Thoracic aorta (tissue), 2 donors: Measurements from ENCODE around the gene ACAN. TPM values are rescaled to one million over a fixed set of nuclear protein-coding genes. Genes with fewer than 3 reads are reported as not detected.

Experiments used
- ATAC-seq: fragments of 150-250 bp; one replicate; pipeline ENCODE4 v1.8.0; 2017; ENCODE audit warnings: low read depth; ENCODE audit not compliant: insufficient number of reproducible peaks, low FRiP score
- DNase-seq: peaks from one replicate; pipeline ENCODE4 v3.0.0-alpha.2; 2020; ENCODE audit warnings: low spot score
- H3K27ac ChIP-seq, 2 donors: fragments of 200-600 bp; sonication (generic); 1 replicate in 1 of 2; 2 replicates in 1 of 2; pipeline ENCODE4 v1.5.1; 2016; ENCODE audit warnings: mild to moderate bottlenecking in 2 of 2, moderate library complexity in 2 of 2
- H3K27me3 ChIP-seq: fragments of 200-600 bp; sonication (generic); replicated peaks from 2 replicates; pipeline ENCODE4 v1.6.0; 2016; ENCODE audit warnings: mild to moderate bottlenecking; ENCODE audit not compliant: insufficient read depth
- H3K36me3 ChIP-seq: fragments of 200-600 bp; sonication (generic); one replicate; pipeline ENCODE4 v1.5.1; 2016
- H3K4me1 ChIP-seq, 2 donors: fragments of 200-600 bp; sonication (generic); 1 replicate in 1 of 2; 2 replicates in 1 of 2; pipeline versions ENCODE4 v1.5.1 to v1.6.0; 2016; ENCODE audit warnings: low read depth in 2 of 2, mild to moderate bottlenecking in 1 of 2; ENCODE audit not compliant: control insufficient read depth in 1 of 2
- H3K4me3 ChIP-seq: fragments of 200-600 bp; sonication (generic); 2 replicates; pipeline ENCODE4 v1.5.1; 2016; ENCODE audit warnings: mild to moderate bottlenecking
- H3K9me3 ChIP-seq: fragments of 200-600 bp; sonication (generic); 2 replicates; pipeline ENCODE4 v1.5.1; 2016
- CTCF ChIP-seq: fragments of 200-600 bp; sonication (generic); IDR thresholded peaks from one replicate; pipeline ENCODE4 v1.5.1; 2019; ENCODE audit warnings: antibody characterized with exemption
- total RNA-seq, 2 donors: library from RNA; depleted of rRNA; stranded (reverse); fragments of >200 nt; gene quantifications; one replicate each; pipeline versions ENCODE4 v1.1.0 to v1.2.3, GENCODE V29; 2016

The ACAN gene
- total RNA-seq, 2 donors from 2014 or later: 23.2 to 147 TPM

DNA sequence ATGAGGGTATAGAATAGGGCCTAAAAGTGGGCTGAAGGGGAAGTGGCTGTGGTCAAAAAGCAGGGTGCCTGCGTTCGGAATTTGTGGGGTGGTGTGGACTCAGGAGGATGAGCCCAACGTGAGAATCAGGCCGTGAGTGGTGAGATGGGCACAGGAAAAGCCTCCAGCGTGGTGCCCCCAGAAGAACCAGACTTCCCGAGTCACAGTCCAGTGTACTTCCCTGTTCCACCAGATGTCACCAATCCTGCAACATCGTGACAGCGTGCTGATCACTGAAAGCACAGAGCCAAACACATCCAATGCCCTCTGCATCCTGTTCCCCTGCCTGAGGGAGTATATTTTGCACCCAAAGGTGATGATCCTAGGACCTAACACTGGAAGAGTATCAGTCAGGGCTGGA is 20.8 kb upstream of the ACAN start:
- Histone ChIP-seq H3K4me1 (no peaks in the 10 kb centered on the region), H3K27ac (no peak overlapping the region), H3K36me3 (no peaks in the 10 kb centered on the region), H3K9me3 (no peaks in the 10 kb centered on the region), H3K27me3 (no peaks in the 10 kb centered on the region), H3K4me3 (no peak overlapping the region)
- DNase-seq (no peak), ATAC-seq (no peak)
- TF ChIP-seq CTCF: no peak

- no peak for DNase-seq
- ATAC-seq: no peak
- no peaks in the 10 kb centered on the region for H3K27me3 ChIP-seq
- no peaks in the 10 kb centered on the region for H3K36me3 ChIP-seq
- H3K9me3 ChIP-seq: no peaks in the 10 kb centered on the region
- TF ChIP-seq CTCF: no peak
- no peak overlapping the region for H3K4me3 ChIP-seq
- no peaks in the 10 kb centered on the region for H3K4me1 ChIP-seq
- H3K27ac ChIP-seq: no peak overlapping the region
Measured at GRCh38 chr15:88785217-88785616, 18.0 kb upstream of the ACAN start.

DNA sequence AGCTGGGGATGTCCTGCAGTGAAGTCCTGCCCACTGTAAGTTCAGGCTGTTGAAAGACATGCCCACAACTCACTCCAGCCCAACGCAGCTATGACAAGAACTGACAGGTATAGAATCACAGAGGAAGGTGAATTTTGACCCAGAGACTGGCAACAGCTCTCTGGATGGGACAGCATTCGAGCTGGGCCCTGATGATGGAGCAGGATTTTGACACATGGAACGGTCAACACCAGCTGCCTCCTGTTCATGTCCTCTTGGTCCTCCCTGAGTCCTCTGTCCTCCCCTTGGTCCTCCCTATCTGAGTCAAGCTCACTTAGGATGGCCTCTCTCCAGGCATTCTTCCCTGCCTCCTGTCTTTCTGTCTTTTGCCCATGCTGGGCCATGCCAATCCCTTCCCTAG is 15.2 kb upstream of the ACAN start:
- no peak for DNase-seq
- no peak for ATAC-seq
- peaks cover 0 to 5% of the 10 kb centered on the region in 2 donors for H3K4me1 ChIP-seq
- no peak for TF ChIP-seq CTCF
- H3K27me3 ChIP-seq: no peaks in the 10 kb centered on the region
- no peak overlapping the region for H3K27ac ChIP-seq
- no peaks in the 10 kb centered on the region for H3K36me3 ChIP-seq
- no peak overlapping the region for H3K4me3 ChIP-seq
- no peaks in the 10 kb centered on the region for H3K9me3 ChIP-seq

DNA sequence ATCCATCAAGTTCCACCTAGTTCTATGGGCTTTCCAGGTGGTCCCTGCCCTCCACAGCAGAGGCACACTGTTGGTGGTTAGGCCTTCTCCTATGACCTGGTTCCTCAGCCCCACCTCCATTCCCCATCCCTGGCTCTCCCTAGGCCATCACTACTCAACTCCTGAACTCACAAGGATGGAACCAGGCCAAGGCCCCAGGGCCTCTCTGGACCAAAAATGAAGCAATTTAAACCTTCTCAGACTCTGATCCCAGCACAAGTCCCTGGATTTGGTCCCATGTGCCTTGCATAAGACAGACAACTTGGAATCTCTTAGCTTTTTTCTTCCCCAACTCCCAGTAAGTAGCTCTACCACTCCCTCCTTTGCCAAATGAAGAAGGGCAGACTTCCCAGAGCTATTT is 14.4 kb upstream of the ACAN start:
- Histone ChIP-seq H3K4me3 (no peak overlapping the region), H3K9me3 (no peaks in the 10 kb centered on the region), H3K27ac (no peak overlapping the region), H3K27me3 (no peaks in the 10 kb centered on the region), H3K4me1 (peaks cover 0 to 5% of the 10 kb centered on the region in 2 donors), H3K36me3 (no peaks in the 10 kb centered on the region)
- ATAC-seq (no peak), DNase-seq (no peak)
- TF ChIP-seq CTCF: no peak

DNA sequence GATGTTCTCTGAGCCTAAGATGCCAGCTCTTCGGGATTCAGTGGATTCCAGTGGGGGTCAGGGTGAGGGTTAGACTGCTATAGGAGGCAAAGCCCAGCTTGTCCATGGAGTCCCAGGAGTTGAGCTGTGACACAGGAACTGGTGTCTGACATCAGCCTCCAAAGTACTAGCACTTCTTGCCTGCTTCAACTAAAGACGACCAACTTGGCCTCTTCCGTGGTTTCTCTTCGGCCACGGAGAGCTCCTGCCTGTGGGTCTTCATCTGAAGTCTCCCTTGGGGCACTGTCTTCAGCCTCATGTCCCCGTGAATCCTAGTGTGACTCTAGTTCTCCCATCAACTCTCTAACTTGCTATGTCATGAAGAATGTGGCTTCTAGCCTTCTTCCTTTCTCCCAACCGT is 12.8 kb upstream of the ACAN start:
- Histone ChIP-seq H3K9me3 (no peaks in the 10 kb centered on the region), H3K36me3 (no peaks in the 10 kb centered on the region), H3K4me1 (peaks cover 0 to 5% of the 10 kb centered on the region in 2 donors), H3K27ac (no peak overlapping the region), H3K27me3 (no peaks in the 10 kb centered on the region), H3K4me3 (no peak overlapping the region)
- ATAC-seq (no peak), DNase-seq (no peak)
- TF ChIP-seq CTCF: no peak
